Ishikawa (cell line): Measurements from ENCODE around the gene FCHSD2.

Experiments
- EGR1 ChIP-seq: IDR thresholded peaks from 2 replicates; pipeline ENCODE4 v1.6.1; 2012
- EP300 ChIP-seq: IDR thresholded peaks from 2 replicates; pipeline ENCODE4 v1.6.1; 2012; ENCODE audit warnings: borderline replicate concordance
- FOXM1 ChIP-seq: IDR thresholded peaks from 2 replicates; pipeline ENCODE4 v1.6.1; 2012; ENCODE audit warnings: low read depth, borderline replicate concordance
- TF ChIP-seq, protein P1 (sequence below): IDR thresholded peaks from 2 replicates; pipeline ENCODE4 v1.6.1; 2012; ENCODE audit warnings: low read depth, mild to moderate bottlenecking
- TF ChIP-seq, protein P2 (sequence below): IDR thresholded peaks from 2 replicates; pipeline ENCODE4 v1.6.1; 2012

DNA sequence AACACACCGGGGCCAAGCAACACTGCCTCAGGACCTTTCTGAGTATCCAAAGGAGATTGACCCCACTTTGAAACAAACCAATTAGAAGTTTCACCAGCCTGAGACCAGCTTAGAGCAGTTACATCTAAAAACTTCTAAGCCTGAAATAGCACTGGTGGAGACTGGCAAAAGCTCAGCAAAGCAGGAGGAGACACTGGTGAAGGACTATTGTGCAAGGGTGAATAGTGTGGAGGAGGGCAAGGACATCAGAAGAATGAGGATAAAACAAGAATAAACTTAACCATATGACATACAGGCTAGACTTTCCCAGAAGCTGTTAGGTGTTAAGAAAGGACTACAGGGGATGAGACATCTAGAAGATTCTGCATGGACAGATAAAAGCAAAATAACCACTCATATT is 152.4 kb downstream of the FCHSD2 start:
- TF ChIP-seq EP300 (no peak), FOXM1 (no peak), EGR1 (no peak)
- TF ChIP-seq, protein P1, sequence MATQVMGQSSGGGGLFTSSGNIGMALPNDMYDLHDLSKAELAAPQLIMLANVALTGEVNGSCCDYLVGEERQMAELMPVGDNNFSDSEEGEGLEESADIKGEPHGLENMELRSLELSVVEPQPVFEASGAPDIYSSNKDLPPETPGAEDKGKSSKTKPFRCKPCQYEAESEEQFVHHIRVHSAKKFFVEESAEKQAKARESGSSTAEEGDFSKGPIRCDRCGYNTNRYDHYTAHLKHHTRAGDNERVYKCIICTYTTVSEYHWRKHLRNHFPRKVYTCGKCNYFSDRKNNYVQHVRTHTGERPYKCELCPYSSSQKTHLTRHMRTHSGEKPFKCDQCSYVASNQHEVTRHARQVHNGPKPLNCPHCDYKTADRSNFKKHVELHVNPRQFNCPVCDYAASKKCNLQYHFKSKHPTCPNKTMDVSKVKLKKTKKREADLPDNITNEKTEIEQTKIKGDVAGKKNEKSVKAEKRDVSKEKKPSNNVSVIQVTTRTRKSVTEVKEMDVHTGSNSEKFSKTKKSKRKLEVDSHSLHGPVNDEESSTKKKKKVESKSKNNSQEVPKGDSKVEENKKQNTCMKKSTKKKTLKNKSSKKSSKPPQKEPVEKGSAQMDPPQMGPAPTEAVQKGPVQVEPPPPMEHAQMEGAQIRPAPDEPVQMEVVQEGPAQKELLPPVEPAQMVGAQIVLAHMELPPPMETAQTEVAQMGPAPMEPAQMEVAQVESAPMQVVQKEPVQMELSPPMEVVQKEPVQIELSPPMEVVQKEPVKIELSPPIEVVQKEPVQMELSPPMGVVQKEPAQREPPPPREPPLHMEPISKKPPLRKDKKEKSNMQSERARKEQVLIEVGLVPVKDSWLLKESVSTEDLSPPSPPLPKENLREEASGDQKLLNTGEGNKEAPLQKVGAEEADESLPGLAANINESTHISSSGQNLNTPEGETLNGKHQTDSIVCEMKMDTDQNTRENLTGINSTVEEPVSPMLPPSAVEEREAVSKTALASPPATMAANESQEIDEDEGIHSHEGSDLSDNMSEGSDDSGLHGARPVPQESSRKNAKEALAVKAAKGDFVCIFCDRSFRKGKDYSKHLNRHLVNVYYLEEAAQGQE: no peak
- TF ChIP-seq, protein P2, sequence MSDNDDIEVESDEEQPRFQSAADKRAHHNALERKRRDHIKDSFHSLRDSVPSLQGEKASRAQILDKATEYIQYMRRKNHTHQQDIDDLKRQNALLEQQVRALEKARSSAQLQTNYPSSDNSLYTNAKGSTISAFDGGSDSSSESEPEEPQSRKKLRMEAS: no peak
